ENCODE results near the gene RAD51B. TPM values are rescaled to one million over a fixed set of nuclear protein-coding genes. Genes with fewer than 3 reads are reported as not detected.

RAD51B gene
- total and polyA plus RNA-seq, 2 of the 13 experiments (the other 11 are each of a cell fraction or from before 2014, with no cell fraction given) = 7.0 to 9.5 TPM

- TF ChIP-seq ARID4A (CRISPR knock-in tag; IDR thresholded peaks at IDR 0.05; ENCODE audit: borderline replicate concordance) (no peak), CC2D1A (CRISPR knock-in tag; IDR thresholded peaks at IDR 0.05) (no peak)
Measured at GRCh38 chr14:68657300-68658028, 837.9 kb downstream of the RAD51B start (continued).

- ChIA-PET CTCF (ENCODE audit: low intra/inter-chr PET ratio, low total read pairs) (no interaction called here), POLR2A (interaction anchor here (0.6 kb wide), 1 partner anchor 139 kb away, joined by 3 read pairs; no protein-coding TSS in a partner anchor)
- Histone ChIP-seq H3K27ac (ENCODE audit: extremely low read length, insufficient read depth, low read length) (no peak overlapping the region), H3K36me3 (replicated peaks in 1 of 2; ENCODE audit: control insufficient read depth in 1 of 2, insufficient read depth in 2 of 2, low read length in 2 of 2) (no peaks in the 10 kb centered on the region), H3K4me2 (ENCODE audit: low read depth, low read length) (no peak overlapping the region), H3K4me3 (replicated peaks in 1 of 3; ENCODE audit: insufficient read depth in 1 of 3, low read depth in 2 of 3, low read length in 3 of 3) (no peak overlapping the region), H3K4me1 (ENCODE audit: insufficient read depth, low read length) (peaks cover 49% of the 10 kb centered on the region), H3K79me2 (ENCODE audit: insufficient read depth, low read length) (no peaks in the 10 kb centered on the region), H3K9me3 (ENCODE audit: low read length) (no peaks in the 10 kb centered on the region), H4K20me1 (ENCODE audit: insufficient read depth, low read length) (no peaks in the 10 kb centered on the region), H2AFZ (ENCODE audit: low read length) (no peak overlapping the region), H3K27me3 (ENCODE audit: control insufficient read depth in 1 of 2, insufficient read depth in 2 of 2, low read length in 2 of 2) (no peaks in the 10 kb centered on the region), H3K9ac (ENCODE audit: insufficient read depth, low read depth, low read length) (no peak overlapping the region)
- DNase-seq (ENCODE audit: low spot score) (no peak), ATAC-seq (no peak), FAIRE-seq (no peak)
- 93% methylated on average over 4 of the region's 8 CpGs for WGBS (ENCODE audit: low lambda C conversion rate)
- intact Hi-C loops (cut with micrococcal nuclease; ENCODE audit: unreplicated experiment) = loop anchor here (10.0 kb wide), 1 partner anchor 413 kb away; no protein-coding TSS in a partner anchor
- BruUV-seq (replicated peaks) = no TSS peak
- in situ Hi-C loops (cut with HindIII; ENCODE audit: extremely low pct_ligation_motif_present, low pct_unique_long_range_greater_than_20kb) = loop anchor here (25.0 kb wide), 1 partner anchor 721 kb away; no protein-coding TSS in a partner anchor
- TF ChIP-seq ZNF605 (CRISPR knock-in tag; IDR thresholded peaks at IDR 0.05) = no peak
- no peak for TF ChIP-seq ZNF546 (CRISPR knock-in tag; conservative IDR thresholded peaks at IDR 0.05)
- no peak for TF ChIP-seq NAIF1 (CRISPR knock-in tag; IDR thresholded peaks at IDR 0.05; ENCODE audit: borderline replicate concordance)
- TF ChIP-seq ETV5 (CRISPR knock-in tag; IDR thresholded peaks at IDR 0.05; ENCODE audit: borderline replicate concordance) = no peak
- no peak for TF ChIP-seq NFE2L2 (IDR thresholded peaks at IDR 0.05; ENCODE audit: low read length)
- TF ChIP-seq DZIP1 (CRISPR knock-in tag; IDR thresholded peaks at IDR 0.05) = no peak
- no peak for TF ChIP-seq HINFP (CRISPR knock-in tag; IDR thresholded peaks at IDR 0.05; ENCODE audit: low read depth)
- no peak for TF ChIP-seq HNRNPK (IDR thresholded peaks at IDR 0.05; ENCODE audit: low read depth, low read length, poor library complexity, severe bottlenecking)
- TF ChIP-seq ZNF263 (CRISPR knock-in tag; IDR thresholded peaks at IDR 0.05) = no peak
Measured at GRCh38 chr14:68658029-68658509, 838.5 kb downstream of the RAD51B start.

Measured in HepG2 (cell line).